A549 (cell line): Measurements from ENCODE around the gene MYBPC2. TPM values are rescaled to one million over a fixed set of nuclear protein-coding genes. Genes with fewer than 3 reads are reported as not detected.

Experiments used
- ATAC-seq, 2 experiments: fragments of 200-7000 bp in 1 of 2; fragments of >200 bp in 1 of 2; cut with Nextera tagmentation in 1 of 2; cut with Tn5 transposase in 1 of 2; 3 replicates each; pipeline versions ENCODE4 v1.8.0 to v1.9.1; 2018 to 2020; ENCODE audit warnings: mild to moderate bottlenecking in 1 of 2, moderate library complexity in 1 of 2
- CTCF ChIA-PET: fragments of 300-600 bp; sonication (Branson Sonifier 250); formaldehyde crosslinking; extraction: SDS; loops from one replicate; lab custom pipeline; 2021; ENCODE audit warnings: antibody characterized with exemption, inconsistent platforms; lab: Yijun Ruan, JAX
- POLR2A ChIA-PET: fragments of 350-600 bp; formaldehyde crosslinking; extraction: SDS; loops from one replicate; lab custom pipeline; 2021; ENCODE audit warnings: antibody characterized with exemption, inconsistent platforms; lab: Yijun Ruan, JAX
- DNase-seq, 2 experiments: peaks; one replicate each; pipeline versions ENCODE4 v3.0.0 to v3.0.0-alpha.2; 2011 to 2016; ENCODE audit warnings: low read depth in 1 of 2, low spot score in 1 of 2
- FAIRE-seq: peaks from 2 replicates; lab custom pipeline; 2011; peaks lifted over from hg19 to GRCh38; lab: Jason Lieb, UNC
- H3K27ac ChIP-seq, 2 experiments: fragments of >200 bp; sonication (Bioruptor Twin); formaldehyde crosslinking; 3 replicates each; pipeline ENCODE4 v1.5.1; 2016 to 2017
- H3K4me1 ChIP-seq: fragments of >200 bp; sonication (Bioruptor Twin); formaldehyde crosslinking; 3 replicates; pipeline ENCODE4 v1.6.1; 2016
- H3K4me2 ChIP-seq: fragments of >200 bp; sonication (Bioruptor Twin); formaldehyde crosslinking; 3 replicates; pipeline ENCODE4 v1.6.1; 2016
- H3K4me3 ChIP-seq: fragments of >200 bp; sonication (Bioruptor Twin); formaldehyde crosslinking; 3 replicates; pipeline ENCODE4 v1.5.1; 2016
- H3K9me3 ChIP-seq: fragments of >200 bp; sonication (Bioruptor Twin); formaldehyde crosslinking; 3 replicates; pipeline ENCODE4 v1.6.1; 2016
- CEBPB ChIP-seq, 2 experiments: fragments of >200 bp in 1 of 2; sonication (Bioruptor Twin) in 1 of 2; formaldehyde crosslinking in 1 of 2; IDR thresholded peaks; 2 replicates each; pipeline ENCODE4 v1.6.1; 2012 to 2016
- CHD2 ChIP-seq: fragments of 150-350 bp; IDR thresholded peaks from 2 replicates; pipeline ENCODE4 v1.6.1; 2014; ENCODE audit warnings: low read length; ENCODE audit not compliant: partially characterized antibody
- ESRRA ChIP-seq: fragments of 150-350 bp; IDR thresholded peaks from 2 replicates; pipeline ENCODE4 v1.6.1; 2014; ENCODE audit warnings: mild to moderate bottlenecking, low read length, borderline replicate concordance
- FOXS1 ChIP-seq: fragments of 250-450 bp; sonication (Bioruptor Pico); IDR thresholded peaks from 2 replicates; pipeline ENCODE4 v1.5.0; 2020; ENCODE audit warnings: mild to moderate bottlenecking, moderate library complexity
- HDAC2 ChIP-seq: fragments of 200-600 bp; sonication (generic); IDR thresholded peaks from 2 replicates; pipeline ENCODE4 v1.6.1; 2016
- HEYL ChIP-seq: fragments of 250-450 bp; sonication (Bioruptor Pico); IDR thresholded peaks from 2 replicates; pipeline ENCODE4 v1.8.0; 2021; ENCODE audit warnings: mild to moderate bottlenecking, moderate library complexity
- JUN ChIP-seq, 2 experiments: fragments of >200 bp; sonication (Bioruptor Twin); formaldehyde crosslinking; IDR thresholded peaks; 2 replicates in 1 of 2; 3 replicates in 1 of 2; pipeline ENCODE4 v1.6.1; 2016 to 2017
- KDM5A ChIP-seq: fragments of 200-600 bp; sonication (generic); IDR thresholded peaks from 2 replicates; pipeline ENCODE4 v1.6.1; 2016; ENCODE audit warnings: antibody characterized with exemption, mild to moderate bottlenecking
- NR3C1 ChIP-seq: fragments of >200 bp; sonication (Bioruptor Twin); formaldehyde crosslinking; IDR thresholded peaks from 3 replicates; pipeline ENCODE4 v1.6.1; 2017
- PHF8 ChIP-seq: fragments of 200-600 bp; sonication (generic); IDR thresholded peaks from 2 replicates; pipeline ENCODE4 v1.6.1; 2016; ENCODE audit warnings: low read depth, mild to moderate bottlenecking, antibody characterized with exemption, moderate library complexity, borderline replicate concordance
- POLR2AphosphoS2 ChIP-seq: conservative IDR thresholded peaks from 2 replicates; pipeline ENCODE4 v1.6.1; 2012; ENCODE audit warnings: low read length, improper control_type of control experiment, inconsistent platforms
- RARB ChIP-seq: fragments of 250-450 bp; sonication (Bioruptor Pico); IDR thresholded peaks from 2 replicates; pipeline ENCODE4 v1.8.0; 2021; ENCODE audit warnings: mild to moderate bottlenecking, moderate library complexity
- RFX5 ChIP-seq: fragments of 450-650 bp; IDR thresholded peaks from 2 replicates; pipeline ENCODE4 v1.7.1; 2014; ENCODE audit warnings: antibody characterized with exemption, mild to moderate bottlenecking, moderate library complexity
- RNF2 ChIP-seq: fragments of 200-600 bp; sonication (generic); IDR thresholded peaks from 2 replicates; pipeline ENCODE4 v1.6.1; 2016; ENCODE audit warnings: low read depth, mild to moderate bottlenecking, antibody characterized with exemption, moderate library complexity, borderline replicate concordance
- SREBF2 ChIP-seq: fragments of 450-650 bp; IDR thresholded peaks from 2 replicates; pipeline ENCODE4 v1.6.1; 2014; ENCODE audit warnings: mild to moderate bottlenecking, moderate library complexity
- ZFP36 ChIP-seq: fragments of 450-650 bp; IDR thresholded peaks from 2 replicates; pipeline ENCODE4 v1.6.1; 2014; ENCODE audit warnings: borderline replicate concordance; ENCODE audit not compliant: partially characterized antibody
- WGBS: methylation state at CpG from one replicate; pipeline ENCODE4 v1.1.6; 2017; ENCODE audit errors: missing lambda C conversion rate; 5-methylcytosine and 5-hydroxymethylcytosine counted together
- polyA plus RNA-seq, 4 experiments: library from polyadenylated mRNA; depleted of rRNA in 3 of 4; stranded (reverse); fragments of >200 nt; fragmentation: RNase III in 1 of 4; extraction: RNeasy Plus Mini Kit Qiagen cat#74134 plus additional on column Dnase treatment in 1 of 4; gene quantifications; 2 replicates in 3 of 4; 3 replicates in 1 of 4; pipeline ENCODE4 v1.2.3, GENCODE V29; 2011 to 2017
- TF ChIP-seq, protein P1 (sequence below): fragments of 200-600 bp; sonication (generic); IDR thresholded peaks from 2 replicates; pipeline ENCODE4 v1.6.1; 2016; ENCODE audit warnings: antibody characterized with exemption, mild to moderate bottlenecking, moderate library complexity
- TF ChIP-seq, protein P2 (sequence below): fragments of 450-650 bp; IDR thresholded peaks from 2 replicates; pipeline ENCODE4 v1.6.1; 2014; ENCODE audit warnings: antibody characterized with exemption
- TF ChIP-seq, protein P3 (sequence below): IDR thresholded peaks from 2 replicates; pipeline ENCODE4 v1.6.1; 2012
- TF ChIP-seq, protein P4 (sequence below): fragments of 250-450 bp; sonication (Bioruptor Pico); IDR thresholded peaks from 2 replicates; pipeline ENCODE4 v1.5.0; 2021; ENCODE audit warnings: mild to moderate bottlenecking, moderate library complexity, borderline replicate concordance
- TF ChIP-seq, protein P5 (sequence below): fragments of 250-450 bp; sonication (Bioruptor Pico); IDR thresholded peaks from 2 replicates; pipeline ENCODE4 v1.5.0; 2020; ENCODE audit warnings: low read depth, mild to moderate bottlenecking, moderate library complexity

The MYBPC2 gene
- polyA plus RNA-seq, 2 of the 4 experiments (the other 2 are of a cell fraction), result 0.10 TPM; not detected in 1

DNA sequence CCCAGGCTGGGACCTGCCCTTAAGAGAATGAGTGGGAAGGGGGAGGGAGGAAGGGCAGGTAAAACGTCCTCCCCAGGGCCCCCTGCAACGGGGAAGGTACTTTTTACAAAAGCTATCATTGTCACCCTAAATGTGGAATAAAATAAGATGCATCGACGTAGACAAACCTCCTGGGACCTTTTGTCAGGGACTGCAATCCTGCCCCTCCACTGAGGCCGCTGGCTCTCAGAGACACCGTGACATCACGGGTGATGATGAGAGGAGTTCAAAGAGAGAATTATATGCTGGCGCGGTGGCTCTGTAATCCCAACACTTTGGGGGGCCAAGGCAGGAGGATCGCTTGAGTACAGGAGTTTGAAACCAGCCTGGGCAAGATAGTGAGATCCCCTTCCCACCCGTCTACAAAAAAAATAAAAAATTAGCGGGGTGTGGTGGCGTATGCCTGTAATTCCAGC is 1.8 kb upstream of the MYBPC2 start:
- TF ChIP-seq HDAC2, result no peak
- 44% methylated on average over 13 of the region's 13 CpGs for WGBS
- H3K4me2 ChIP-seq, result peak overlapping the region; percentile 96
- no peak overlapping the region; a peak in 1 of 6 replicates for H3K27ac ChIP-seq
- no peaks in the 10 kb centered on the region for H3K9me3 ChIP-seq
- ChIA-PET CTCF (interaction anchor here (0.9 to 3.5 kb wide), 4 partner anchors 16 to 74 kb away, joined by 3 to 19 read pairs (median 3); no protein-coding TSS in a partner anchor), POLR2A (no interaction called here)
- no peak for ATAC-seq
- DNase-seq, result no peak
- no peak for FAIRE-seq
- peak overlapping the region; percentile 67; the same call in 2 of the 3 replicates for H3K4me3 ChIP-seq
- H3K4me1 ChIP-seq, result peaks cover 11% of the 10 kb centered on the region

DNA sequence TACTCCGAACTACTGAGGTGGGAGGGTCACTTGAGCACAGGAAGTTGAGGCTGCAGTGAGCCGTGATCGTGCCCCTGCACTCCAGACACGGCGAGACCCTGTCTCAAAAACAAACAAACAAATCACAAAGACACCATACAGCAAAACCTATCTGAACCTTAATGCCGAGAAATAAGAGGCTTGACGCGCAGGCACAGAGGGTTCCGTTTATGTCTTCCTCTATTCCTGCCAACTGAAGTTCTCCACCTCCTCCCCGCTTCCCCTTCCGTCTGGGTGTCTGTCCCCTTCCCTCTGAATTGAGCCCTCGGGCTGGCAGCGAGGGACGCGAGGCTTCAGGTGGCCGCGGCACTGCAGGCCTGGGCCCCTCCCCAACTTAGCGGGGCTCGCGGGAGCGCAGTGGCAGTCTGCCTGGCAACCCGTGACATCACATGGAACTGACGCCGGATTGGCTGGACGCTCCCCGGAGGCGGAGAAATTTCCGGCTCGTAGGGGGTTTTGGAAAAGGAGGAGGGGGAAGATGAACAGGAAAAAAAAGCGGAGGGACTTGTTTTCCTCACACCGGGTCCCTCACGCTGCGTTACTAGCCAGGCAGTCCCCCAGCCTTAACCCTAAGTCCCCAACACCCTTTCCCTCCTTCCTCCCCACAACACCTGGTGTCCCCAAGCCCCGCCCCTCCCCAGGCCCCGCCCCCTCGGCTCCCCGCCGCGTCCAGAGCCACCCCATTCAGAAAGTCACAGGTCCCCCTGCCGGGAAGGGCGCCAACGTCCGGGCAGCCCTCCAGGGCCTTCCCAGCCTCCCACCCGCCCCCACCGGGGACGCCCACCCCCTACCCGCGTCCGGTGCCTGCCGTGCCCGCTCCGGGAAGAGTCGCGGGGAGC is 1.1 kb upstream of the MYBPC2 start:
- ChIA-PET POLR2A (no interaction called here), CTCF (interaction anchor here (0.9 to 3.5 kb wide), 6 partner anchors 16 to 74 kb away, joined by 3 to 19 read pairs (median 4); no protein-coding TSS in a partner anchor)
- Histone ChIP-seq H3K9me3 (no peaks in the 10 kb centered on the region), H3K27ac (peak overlapping the region; percentile 65 to 88), H3K4me1 (peaks cover 11% of the 10 kb centered on the region), H3K4me2 (peak overlapping the region; percentile 96), H3K4me3 (peak overlapping the region; percentile 67)
- 8% methylated on average over 33 of the region's 54 CpGs for WGBS
- no peak for TF ChIP-seq KDM5A
- peak; percentile 80 for TF ChIP-seq CHD2
- TF ChIP-seq, protein P1, sequence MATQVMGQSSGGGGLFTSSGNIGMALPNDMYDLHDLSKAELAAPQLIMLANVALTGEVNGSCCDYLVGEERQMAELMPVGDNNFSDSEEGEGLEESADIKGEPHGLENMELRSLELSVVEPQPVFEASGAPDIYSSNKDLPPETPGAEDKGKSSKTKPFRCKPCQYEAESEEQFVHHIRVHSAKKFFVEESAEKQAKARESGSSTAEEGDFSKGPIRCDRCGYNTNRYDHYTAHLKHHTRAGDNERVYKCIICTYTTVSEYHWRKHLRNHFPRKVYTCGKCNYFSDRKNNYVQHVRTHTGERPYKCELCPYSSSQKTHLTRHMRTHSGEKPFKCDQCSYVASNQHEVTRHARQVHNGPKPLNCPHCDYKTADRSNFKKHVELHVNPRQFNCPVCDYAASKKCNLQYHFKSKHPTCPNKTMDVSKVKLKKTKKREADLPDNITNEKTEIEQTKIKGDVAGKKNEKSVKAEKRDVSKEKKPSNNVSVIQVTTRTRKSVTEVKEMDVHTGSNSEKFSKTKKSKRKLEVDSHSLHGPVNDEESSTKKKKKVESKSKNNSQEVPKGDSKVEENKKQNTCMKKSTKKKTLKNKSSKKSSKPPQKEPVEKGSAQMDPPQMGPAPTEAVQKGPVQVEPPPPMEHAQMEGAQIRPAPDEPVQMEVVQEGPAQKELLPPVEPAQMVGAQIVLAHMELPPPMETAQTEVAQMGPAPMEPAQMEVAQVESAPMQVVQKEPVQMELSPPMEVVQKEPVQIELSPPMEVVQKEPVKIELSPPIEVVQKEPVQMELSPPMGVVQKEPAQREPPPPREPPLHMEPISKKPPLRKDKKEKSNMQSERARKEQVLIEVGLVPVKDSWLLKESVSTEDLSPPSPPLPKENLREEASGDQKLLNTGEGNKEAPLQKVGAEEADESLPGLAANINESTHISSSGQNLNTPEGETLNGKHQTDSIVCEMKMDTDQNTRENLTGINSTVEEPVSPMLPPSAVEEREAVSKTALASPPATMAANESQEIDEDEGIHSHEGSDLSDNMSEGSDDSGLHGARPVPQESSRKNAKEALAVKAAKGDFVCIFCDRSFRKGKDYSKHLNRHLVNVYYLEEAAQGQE, result peak; percentile 67
- TF ChIP-seq RNF2, result 0 out of 2 replicates have a peak, but pooled peaks have one; percentile 39
- peak; percentile 100 for TF ChIP-seq RFX5
- TF ChIP-seq SREBF2, result no peak
- TF ChIP-seq JUN (IDR thresholded peaks at IDR 0.05), result 0 out of 5 replicates have a peak, but pooled peaks of 1 of the 2 experiments have one; percentile 17
- TF ChIP-seq, protein P2, sequence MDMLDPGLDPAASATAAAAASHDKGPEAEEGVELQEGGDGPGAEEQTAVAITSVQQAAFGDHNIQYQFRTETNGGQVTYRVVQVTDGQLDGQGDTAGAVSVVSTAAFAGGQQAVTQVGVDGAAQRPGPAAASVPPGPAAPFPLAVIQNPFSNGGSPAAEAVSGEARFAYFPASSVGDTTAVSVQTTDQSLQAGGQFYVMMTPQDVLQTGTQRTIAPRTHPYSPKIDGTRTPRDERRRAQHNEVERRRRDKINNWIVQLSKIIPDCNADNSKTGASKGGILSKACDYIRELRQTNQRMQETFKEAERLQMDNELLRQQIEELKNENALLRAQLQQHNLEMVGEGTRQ, result 0 out of 2 replicates have a peak, but pooled peaks have one; percentile 12
- no peak for TF ChIP-seq FOXS1 (CRISPR knock-in tag)
- TF ChIP-seq, protein P3, sequence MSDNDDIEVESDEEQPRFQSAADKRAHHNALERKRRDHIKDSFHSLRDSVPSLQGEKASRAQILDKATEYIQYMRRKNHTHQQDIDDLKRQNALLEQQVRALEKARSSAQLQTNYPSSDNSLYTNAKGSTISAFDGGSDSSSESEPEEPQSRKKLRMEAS, result 0 out of 2 replicates have a peak, but pooled peaks have one; percentile 17
- peak; percentile 32; the same call in 1 of the 2 replicates for TF ChIP-seq PHF8
- ATAC-seq (peak; percentile 83 to 95), FAIRE-seq (no peak), DNase-seq (peak; percentile 72 to 90)

DNA sequence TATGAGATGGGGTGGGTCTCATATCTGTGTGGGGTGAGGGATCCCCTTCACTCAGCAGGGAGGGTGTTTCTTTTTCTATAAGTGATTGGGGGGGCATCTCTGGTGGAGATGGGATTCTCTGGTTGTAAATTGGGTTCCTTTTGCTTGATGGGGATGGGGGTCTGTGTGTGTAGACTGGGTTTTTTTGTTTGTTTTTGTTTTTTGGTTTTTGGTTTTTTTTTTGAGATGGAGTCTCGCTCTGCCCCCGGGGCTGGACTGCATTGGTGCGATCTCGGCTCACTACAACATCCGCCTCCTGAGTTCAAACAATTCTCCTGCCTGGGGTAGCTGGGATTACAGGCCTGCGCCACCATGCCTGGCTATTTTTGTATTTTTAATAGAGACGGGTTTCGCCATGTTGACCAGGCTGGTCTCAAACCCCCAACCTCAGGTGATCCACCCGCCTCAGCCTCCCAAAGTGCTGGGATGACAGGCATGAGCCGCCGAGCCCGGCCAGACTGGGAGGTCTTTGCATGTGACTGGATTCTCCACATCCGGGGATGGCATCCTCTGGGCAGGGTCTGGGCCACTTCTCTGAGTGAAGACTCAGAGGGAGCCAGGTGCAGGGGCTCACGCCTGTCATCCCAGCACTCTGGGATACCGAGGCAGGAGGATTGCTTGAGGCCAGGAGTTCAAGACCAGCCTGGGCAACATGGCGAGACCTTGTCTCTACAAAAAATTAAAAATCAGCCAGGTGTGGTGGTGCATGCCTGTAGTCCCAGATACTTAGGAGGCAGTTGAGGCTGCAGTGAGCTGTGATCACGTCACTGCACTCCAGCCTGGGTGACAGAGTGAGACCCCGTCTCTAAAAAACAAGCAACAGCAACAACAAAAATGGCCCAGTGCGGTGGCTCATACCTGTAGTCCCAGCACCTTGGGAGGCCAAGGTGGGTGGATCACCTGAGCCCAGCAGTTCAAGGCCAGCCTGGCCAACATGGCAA is 799 bp downstream of the MYBPC2 start:
- Histone ChIP-seq H3K4me2 (no peak overlapping the region), H3K27ac (no peak overlapping the region), H3K4me1 (peaks cover 11% of the 10 kb centered on the region), H3K4me3 (no peak overlapping the region), H3K9me3 (no peaks in the 10 kb centered on the region)
- 75% methylated on average over 19 of the region's 19 CpGs for WGBS
- no peak for FAIRE-seq
- no peak for DNase-seq
- CTCF ChIA-PET, result interaction anchor here (0.8 to 1.4 kb wide), 3 partner anchors 27 to 291 kb away, joined by 3 to 4 read pairs (median 3); no protein-coding TSS in a partner anchor
- no peak for ATAC-seq
- POLR2A ChIA-PET, result no interaction called here
- TF ChIP-seq NR3C1 (no peak), RARB (CRISPR knock-in tag) (no peak), POLR2AphosphoS2 (no peak), ZFP36 (no peak), ESRRA (no peak), HEYL (CRISPR knock-in tag) (no peak), CEBPB (IDR thresholded peaks at IDR 0.05) (no peak)
- TF ChIP-seq, protein P4, sequence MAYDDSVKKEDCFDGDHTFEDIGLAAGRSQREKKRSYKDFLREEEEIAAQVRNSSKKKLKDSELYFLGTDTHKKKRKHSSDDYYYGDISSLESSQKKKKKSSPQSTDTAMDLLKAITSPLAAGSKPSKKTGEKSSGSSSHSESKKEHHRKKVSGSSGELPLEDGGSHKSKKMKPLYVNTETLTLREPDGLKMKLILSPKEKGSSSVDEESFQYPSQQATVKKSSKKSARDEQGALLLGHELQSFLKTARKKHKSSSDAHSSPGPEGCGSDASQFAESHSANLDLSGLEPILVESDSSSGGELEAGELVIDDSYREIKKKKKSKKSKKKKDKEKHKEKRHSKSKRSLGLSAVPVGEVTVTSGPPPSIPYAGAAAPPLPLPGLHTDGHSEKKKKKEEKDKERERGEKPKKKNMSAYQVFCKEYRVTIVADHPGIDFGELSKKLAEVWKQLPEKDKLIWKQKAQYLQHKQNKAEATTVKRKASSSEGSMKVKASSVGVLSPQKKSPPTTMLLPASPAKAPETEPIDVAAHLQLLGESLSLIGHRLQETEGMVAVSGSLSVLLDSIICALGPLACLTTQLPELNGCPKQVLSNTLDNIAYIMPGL (CRISPR knock-in tag), result no peak
- TF ChIP-seq, protein P5, sequence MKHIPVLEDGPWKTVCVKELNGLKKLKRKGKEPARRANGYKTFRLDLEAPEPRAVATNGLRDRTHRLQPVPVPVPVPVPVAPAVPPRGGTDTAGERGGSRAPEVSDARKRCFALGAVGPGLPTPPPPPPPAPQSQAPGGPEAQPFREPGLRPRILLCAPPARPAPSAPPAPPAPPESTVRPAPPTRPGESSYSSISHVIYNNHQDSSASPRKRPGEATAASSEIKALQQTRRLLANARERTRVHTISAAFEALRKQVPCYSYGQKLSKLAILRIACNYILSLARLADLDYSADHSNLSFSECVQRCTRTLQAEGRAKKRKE (CRISPR knock-in tag), result no peak
